CD4-positive, alpha-beta T cell treated with Interleukin-17A for 4 hours (primary cell): Measurements from ENCODE around the gene SIRT5.

ENCODE experiments used
- DNase-seq: peaks from one replicate; pipeline ENCODE4 v3.0.0-alpha.2; 2020; ENCODE audit warnings: mixed read lengths

Gene SIRT5

DNA sequence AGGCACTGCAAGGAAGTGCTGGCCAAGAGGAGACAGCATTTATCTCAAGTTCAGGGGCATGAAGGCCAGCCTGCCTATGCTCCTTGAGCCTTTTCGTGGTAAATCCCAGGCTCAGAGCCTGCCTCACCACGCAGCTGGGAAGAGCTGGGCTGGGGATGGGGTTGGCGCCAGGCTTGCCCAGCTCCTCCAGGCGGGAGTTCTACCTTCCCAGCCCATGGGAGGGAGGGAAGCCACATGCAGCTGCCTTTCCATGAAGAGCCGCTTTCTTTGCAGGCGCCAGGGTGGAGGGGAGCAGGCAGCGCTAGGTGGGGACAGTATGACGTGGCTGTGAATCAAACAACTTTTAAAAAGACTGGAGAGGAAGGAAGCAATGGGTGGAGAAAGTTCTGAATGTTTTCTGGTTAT is 19.5 kb upstream of the SIRT5 start:
- DNase-seq = no peak

DNA sequence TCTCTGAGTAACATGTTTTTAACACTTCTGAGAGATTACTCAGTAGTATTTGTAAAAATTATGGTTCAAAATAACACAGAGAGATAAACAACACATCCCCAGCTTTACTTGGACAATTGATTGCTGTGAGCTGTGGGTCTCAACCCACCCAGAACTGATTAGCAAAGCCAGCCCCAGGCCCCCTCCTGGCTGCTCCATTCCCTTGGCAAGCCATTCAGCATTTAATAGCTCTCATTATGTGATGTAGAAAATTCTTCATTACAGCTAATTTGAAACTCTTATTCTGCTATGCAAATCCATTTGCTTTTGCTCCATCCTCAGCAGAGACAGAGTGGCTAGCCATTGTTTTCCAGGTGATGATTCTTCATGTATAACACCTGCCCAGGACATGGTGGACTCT is 16.6 kb upstream of the SIRT5 start:
- no peak for DNase-seq

DNA sequence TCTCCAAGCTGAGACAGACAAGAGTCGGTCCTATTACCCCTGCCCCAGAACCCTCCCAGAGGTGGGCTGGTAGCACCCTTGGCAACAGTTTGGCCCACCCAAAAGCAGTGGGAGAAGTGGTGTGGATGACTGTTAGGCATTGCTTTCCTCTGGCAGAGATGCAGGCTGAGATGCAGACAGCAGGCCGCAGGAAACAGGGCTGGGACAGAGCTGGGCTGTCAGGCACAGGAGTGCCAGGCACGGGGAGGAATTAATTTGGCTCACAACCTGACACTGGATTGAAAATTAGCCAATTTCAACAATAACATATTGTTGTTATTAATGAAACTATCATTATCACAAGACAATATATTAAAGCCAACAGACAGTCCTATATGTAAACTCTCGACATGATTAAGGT is 15.7 kb upstream of the SIRT5 start:
- no peak for DNase-seq

DNA sequence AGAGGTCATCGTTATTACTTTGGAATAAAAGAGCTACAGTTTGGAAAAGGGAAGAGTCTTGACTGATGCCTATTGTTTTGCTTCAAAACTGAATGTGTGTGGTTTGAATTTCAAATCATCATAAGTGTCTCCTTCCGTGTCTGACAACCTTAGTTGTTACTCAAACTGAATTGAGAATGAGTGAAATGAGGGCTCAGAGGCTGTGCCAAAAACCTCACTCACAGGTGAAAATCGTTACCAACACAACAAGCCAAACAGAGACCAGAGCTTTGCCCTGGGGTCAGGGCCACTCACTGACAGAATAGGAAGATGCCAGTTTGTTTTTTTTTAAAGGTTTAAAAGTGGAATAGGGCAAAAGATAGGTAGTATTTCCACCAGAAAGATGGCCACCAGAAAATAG is 15.2 kb upstream of the SIRT5 start:
- no peak for DNase-seq

DNA sequence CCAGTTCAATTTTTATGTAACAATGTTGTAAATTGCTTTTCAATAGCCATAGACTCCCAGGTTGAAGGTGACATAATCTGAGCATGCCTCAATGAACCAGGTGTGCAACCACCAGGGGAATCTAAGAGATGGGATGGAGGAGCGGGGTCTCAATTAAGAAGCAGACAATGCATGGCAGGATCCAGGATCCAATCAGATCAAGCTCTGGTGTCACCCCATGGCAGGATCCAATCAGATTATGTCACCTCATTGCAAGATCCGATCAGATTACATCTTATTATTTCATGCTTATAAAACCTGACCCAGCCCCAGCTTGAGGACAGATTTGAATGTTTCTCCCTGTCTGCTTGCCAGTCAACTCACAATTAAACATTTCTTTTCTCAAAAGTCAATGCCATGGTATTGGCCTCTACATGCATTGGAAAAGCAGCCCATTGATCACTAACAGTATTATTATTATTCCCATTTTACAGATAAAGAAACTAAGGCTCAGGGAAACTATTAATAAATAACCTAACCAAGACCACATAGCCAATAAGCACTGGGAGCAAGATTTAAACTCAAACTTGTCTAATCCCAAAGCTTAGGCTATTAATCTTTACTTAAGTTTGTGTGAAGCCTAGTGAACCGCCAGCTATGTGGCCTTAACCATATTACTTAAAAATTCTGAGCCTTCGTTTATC is 14.3 kb upstream of the SIRT5 start:
- no peak for DNase-seq

DNA sequence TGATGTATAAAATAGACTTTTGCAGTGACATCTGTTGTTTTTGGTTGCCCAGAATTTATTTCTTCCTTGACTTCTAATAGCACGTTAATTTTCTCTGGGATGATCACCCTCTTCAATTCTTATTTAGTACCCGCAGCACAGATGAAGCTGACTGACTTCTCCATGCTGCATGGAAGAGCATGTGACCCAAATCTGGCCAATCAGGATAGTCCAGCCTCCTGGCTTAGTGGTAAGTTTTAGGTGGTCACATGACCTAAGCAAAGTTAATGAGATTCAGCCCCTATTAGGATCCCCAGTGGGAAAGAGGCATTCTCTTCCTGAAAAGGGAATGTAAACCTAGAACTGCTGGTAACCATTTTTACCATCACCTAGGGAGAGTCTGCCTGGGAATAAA is 13.8 kb upstream of the SIRT5 start:
- no peak for DNase-seq

DNA sequence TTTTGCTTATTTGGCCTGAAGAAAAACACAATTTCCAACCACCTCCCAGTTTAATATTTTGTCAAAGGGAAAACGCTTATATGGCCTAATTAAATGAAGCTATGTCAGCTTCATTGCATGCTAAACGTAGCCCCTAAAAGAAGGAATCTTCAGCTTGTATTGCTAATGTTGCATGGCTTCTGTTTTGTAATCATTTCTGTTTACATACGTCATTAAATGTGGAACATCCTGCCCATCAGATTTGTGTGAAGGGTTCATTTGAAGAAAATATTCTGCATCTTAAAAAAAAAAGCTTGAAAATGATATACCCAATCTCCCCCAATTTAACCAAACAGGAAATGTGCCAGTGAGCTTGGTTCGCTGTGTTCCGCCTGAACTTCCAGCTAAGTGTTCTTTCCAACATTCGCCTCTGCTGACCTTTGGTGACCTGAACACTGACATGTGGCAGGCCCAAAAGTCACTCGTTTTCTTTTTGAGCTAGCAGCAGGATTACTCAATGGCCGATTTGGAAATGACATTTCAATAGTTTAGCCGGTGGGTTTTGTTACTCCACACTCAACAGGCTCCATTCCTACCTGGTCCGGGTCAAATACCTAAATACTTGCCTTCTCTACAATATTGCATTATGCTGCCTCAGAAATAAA is 12.7 kb upstream of the SIRT5 start:
- DNase-seq = no peak

DNA sequence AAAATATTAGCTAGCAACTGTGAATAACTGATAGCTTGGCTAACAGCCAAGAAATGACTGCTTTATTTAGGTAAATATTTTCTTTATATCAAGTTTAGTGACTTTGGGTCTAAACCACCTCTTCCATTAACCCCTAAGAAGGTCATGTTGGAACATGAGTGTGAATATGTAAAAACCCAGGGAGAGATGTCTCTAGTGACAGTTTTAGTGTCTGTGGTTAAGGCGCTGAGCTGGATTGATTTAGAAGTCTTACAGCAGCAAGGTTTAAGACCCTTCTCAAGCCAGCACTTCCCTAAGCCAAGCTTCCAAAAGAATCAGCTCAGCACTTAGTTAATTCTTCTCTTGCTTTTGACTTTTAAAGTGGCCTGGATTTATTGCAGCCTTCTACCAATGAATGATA is 11.4 kb upstream of the SIRT5 start:
- no peak for DNase-seq

DNA sequence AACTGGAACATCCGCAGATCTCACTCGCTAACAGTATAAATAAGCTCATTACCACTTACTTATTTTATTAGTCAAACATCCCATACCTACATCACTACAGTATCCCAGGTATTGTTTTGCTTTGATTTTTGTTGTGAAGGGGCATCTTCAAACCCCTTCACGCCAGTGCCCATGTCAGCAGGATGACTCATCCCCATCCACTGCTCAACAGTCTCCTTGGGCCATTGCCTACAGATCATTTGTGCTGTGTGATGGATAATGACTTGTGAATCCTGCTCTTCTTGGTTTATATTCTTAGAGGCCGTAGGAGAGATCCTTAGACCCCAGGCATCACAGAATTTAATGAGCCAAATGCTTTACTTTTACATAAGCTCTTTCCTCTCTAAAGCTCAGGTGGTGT is 8.5 kb upstream of the SIRT5 start:
- no peak for DNase-seq

DNA sequence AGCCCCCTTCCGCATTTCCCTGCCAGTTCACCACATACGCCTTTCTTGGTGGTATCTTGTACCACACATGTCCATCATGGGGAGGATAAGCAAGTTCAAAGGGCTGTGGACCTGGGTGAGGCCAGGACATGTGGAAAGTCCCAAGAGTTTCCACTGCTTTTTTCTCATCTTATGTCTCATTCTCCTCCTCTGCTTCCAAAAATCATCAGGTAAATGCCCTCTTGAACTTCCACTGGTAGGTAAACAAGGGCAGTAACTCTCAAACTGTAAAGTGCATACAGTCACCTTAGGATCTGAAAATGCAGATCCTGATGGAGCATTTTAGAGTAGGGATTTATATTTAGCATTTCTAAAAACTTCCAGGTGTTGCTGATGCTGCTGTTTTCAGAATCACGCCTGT is 7.9 kb upstream of the SIRT5 start:
- DNase-seq = no peak

DNA sequence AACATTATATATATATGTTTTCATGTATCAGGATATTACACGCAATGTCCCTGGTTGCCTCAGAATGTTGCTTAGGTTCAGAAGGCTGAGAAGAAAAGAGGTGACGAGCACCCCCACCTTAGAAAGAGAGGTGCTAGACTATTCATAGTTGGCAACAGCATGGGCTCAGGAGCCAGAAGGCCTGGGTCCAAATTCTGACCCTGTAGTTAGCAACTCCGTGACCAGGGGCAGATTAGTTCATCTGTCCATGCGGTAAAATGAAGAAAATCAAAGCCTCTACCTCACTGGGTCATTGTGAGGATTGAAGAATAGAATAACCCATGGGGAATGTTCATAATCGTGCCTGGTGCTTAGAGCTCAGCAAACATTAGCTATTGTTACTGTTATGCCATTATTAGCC is 5.4 kb upstream of the SIRT5 start:
- DNase-seq = no peak

DNA sequence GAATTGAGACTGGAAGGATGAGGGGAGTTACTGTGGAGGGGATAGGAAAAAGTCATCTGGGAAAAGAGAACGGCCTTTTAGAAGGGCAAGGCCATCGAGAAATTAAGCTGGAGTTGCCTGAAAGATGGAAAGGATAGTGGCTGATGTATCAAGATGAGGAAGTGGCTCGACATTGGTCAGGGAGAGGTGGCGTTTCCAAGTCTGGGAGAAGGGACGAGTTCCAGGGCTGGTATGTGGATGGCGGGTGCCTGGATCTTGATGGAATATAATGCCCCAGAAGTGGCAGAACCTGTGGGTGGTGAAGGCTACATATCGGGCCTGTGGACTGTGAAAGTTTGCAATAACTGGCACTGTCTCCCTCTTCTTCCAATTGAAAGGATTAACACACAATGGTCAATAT is 2.2 kb upstream of the SIRT5 start:
- DNase-seq = no peak

DNA sequence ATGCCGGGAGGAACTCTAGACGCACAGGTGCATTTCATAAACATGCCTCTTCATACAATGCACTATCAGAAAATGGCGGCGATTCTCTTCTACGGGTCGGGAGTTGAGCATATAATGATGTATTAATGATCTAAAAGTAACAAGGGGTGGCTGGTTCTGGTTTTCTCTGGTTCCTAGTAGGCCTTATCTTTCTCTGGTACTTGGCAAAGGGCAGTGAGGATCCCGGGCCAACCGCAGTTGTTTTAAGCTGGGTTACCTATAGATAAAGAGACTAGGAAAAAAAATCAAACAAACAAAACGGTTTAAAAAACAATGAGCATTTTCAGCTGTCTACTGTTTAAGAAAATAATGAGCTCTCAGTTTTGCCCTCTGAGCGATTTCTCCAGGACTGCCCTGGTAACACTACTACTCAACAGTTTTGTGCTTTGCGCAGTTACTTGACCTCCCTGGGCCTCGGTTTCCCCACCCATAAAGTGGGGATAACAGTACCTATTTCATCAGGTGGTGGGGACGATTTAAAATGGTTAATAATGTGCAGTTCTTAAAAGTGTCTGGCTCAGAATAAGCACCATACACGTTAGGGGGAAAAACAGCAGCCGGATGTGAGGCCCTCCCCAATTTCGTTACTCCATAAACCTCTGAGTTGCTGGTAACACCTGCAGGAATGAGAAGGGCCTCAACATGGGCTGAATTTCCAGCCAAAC is 1.3 kb upstream of the SIRT5 start:
- DNase-seq = no peak

DNA sequence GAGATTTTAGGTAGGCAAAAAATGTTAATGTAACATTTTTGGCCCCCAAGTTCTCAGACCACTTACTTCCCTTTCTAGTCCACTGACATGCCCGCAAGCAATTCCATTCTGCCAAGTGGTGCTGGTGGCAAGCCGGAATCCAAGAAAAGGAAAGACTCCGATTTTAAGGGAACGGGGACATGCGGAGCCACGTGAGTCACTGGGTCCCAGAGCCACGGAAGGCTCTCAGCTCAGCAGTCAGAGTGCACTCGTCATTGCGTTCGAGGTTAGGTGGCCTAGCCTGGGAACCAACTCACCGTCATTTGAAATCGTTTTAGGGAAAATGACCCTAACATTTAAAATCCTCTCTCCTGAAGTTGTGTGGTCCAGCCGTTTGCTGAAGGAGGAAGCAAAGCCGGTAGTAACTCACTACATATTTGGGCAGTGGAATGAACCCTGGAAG is 711 bp upstream of the SIRT5 start:
- DNase-seq = no peak

DNA sequence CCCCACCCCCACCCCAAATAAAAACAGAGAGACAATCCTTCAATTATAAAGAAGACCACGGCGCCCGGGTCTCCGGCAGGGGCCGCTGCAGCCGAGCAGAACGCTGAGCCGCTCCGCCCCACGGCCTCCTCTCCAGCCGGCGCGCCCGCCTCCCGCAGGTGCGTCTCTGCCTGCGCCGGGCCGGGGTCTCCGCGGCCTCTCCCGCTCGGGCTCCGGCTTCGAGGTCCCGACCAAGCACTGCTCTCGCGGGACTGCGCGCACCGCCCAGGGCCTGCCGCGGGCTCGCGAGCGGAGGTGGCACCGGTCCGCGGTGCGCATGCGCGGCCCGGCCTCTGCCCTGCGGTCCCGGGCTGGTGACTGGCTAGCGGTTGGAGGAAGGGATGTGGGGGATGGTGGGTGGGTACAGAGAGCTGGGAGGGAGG is 241 bp upstream of the SIRT5 start:
- peak; percentile 97 for DNase-seq

DNA sequence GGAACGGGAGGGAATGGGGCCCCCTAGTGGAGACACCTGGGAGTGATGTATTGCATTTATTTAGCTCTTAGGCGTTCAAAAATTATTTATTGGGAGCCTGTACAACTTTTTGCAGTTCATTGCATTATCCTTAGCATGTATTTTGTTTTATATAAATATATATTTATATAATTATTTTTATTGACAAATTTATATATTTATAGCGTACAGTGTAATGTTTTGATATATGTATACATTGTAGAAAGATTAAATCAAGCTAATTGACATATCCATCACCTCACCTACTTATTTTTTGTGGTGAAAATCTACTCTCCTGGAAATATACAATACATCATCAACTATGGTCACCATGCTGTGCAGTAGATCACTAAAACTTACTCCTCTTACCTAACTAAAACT is 975 bp downstream of the SIRT5 start:
- DNase-seq = peak; percentile 81

DNA sequence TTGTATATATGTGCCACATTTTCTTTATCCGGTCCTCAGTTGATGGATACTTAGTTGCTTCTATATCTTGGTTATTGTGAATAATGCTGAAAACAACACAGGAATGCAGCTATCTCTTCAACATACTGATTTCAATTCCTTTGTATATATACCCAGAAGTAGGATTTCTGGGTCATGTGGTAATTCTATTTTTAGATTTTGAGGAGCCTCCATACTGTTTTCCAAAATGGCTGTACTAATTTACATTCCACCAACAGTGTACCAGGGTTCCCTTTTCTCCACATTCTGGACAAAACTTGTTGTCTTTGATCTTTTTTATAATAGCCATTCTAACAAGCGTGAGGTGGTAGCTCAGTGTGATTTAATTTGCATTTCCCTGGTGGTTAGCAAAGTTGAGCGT is 1.6 kb downstream of the SIRT5 start:
- DNase-seq = no peak

DNA sequence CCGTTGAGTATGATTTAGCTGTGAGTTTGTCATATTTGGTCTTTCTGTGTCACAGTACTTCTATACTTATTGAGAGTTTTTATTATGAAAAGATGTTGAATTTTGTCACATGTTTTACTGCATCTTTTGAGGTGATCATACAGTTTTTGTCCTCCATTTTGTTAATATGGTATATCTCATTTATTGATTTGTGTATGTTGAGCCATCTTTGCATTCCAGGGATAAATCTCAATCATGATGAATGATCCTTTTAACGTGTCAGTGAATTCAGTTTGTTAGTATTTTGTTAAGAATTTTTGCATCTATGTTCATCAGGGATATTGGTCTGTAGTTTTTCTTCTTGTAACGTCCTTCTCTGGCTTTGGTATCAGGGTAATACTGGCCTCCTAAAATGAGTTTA is 3.5 kb downstream of the SIRT5 start:
- no peak for DNase-seq

DNA sequence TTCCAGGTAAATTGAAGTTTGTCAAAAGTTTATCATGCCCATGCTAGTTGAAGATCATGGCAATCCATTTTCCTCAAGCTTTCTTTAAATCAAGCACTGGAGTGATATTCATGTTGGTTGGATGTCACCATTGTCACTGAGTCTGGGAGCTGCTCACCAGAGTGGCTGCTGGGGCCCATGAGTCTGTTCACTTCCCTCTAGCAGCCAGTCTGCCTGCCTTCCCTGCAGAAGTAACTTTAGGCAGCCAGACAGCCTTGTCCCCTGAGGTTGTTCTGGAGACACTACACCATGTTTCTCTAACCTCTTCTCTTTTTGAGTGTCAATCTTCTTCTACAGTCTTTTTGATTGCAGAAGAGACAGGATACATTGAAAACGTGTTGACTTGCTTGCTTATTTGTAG is 5.5 kb downstream of the SIRT5 start:
- DNase-seq = no peak

DNA sequence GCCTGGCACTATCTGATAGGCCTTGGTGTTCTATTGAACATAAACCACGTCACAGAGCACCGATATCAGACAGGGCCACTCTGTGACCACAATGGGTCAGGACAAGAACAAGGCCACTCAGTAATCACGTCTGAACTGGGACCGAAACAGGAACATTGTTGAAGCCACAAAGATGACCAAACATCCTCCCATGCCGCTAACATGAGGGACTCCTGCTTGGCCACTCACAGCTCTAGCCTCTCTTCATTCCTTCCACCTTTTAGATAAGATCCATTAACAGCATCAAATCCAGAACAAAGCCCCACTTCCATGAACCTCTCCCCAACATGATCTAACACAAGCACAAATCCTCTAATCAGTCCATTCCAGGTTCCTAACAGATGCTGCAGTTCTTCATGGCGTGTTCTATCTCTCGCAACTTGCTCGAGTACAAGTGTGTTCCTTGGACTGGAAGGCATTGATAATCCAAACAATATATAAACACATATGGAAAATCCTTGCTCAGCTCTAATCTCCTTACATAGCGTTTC is 7.4 kb downstream of the SIRT5 start:
- DNase-seq = no peak

DNA sequence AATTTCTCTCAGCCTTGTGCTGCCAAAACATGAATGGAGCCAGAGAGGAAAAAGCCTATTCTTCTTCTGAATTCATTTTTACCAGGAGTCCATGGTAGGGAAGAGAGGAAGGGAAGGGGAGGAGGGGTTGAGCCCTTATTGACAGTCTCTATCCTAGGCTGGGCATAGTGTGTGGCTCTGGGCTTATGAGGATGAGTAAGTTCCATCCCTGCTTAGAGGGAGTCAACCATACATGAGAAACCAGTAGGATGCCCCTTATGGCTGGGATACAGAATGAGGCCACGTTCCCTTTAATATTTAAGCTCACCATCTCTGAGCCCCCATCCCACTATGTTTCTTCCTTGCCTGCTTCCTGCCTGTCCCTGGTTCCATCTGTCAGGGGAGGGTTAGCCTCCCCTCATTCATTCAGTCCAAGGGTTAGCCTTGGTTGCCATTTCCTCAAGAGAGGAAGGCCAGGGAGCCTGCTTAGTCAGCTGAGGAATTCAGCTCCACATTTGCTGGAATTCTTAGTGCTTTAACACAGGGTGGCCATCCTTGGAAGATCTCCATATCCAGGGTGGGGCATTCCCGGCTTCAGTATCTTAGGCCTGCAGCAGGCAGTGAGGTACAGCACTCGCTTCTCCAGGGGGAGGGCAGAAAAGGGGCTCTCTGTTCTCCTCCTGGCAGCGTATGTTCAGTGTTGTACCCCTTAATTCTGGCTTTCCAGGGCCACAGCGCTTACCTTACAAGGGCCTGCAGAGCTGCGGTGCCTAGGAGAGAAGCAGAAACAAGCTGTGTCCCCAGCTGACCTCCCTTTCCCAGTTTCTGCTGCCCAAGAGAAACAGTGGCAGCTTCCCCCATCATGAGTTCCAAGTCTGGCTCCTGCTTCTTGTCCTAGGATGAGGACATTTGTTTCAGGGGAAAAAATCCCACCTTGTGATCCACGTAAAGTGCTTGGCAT is 12.5 kb downstream of the SIRT5 start:
- no peak for DNase-seq

DNA sequence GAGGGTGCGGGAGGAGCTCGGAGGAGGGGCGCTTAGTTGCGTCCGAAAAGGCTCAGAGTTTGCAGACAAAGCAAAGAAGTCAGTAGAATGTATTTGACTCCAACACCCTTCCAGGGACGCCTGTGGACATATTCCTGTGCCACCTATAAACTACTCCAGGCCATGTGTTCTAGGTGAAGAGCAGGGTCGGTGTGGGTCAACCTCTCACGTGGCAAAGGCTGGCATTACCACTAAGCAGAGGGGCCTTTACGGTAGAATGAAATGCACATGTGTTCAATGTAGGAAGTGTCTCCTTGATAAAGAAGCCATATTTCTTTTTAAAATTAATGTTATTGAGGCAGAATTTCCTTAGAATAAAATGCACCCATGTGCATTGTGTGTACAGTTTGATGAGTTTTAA is 15.4 kb downstream of the SIRT5 start:
- DNase-seq = no peak

DNA sequence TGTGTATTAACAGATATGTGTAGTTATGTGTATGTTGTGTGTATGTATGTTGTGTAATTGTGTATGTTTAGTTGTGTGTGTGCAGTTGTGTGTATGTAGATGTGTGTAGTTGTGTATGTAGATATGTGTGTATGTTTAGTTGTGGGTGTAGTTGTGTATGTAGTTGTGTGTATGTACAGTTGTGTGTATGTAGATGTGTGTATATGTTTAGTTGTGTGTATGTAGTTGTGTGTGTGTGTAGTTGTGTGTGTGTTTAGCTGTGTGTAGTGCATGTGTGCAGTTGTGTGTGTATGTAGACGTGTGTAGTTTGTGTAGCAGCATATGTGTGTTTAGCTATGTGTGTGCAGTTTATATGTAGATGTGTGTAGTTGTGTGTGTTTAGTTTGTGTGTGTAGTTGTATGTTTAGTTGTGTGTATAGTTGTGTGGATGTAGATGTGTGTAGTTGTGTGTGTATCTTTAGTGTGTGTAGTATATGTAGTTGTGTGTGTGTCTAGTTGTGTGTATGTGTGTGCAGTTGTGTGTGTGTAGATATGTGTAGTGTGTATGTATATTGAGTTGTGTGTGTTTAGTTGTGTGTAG is 16.3 kb downstream of the SIRT5 start:
- DNase-seq = no peak
